Stimulated activated CD8-positive, alpha-beta memory T cell treated with anti-CD3 and anti-CD28 coated beads, Interleukin-7, amount 100 ng/mL, for 24 hours (primary cell): ENCODE data around the gene CAPN13.

Source experiments
- DNase-seq: peaks from one replicate; pipeline ENCODE4 v3.0.0-alpha.2; 2020; ENCODE audit warnings: low read depth

Gene CAPN13

GRCh38 chr2:30786923-30787685 lies 20.1 kb downstream of the CAPN13 start:
- no peak for DNase-seq

- DNase-seq = no peak
Observed at GRCh38 chr2:30784682-30785081, 22.6 kb downstream of the CAPN13 start.

- no peak for DNase-seq
Observed at GRCh38 chr2:30781961-30782533, 25.2 kb downstream of the CAPN13 start.

- DNase-seq = no peak
Observed at GRCh38 chr2:30781451-30781850, 25.8 kb downstream of the CAPN13 start.

GRCh38 chr2:30780776-30781330 lies 26.4 kb downstream of the CAPN13 start:
- DNase-seq = no peak

GRCh38 chr2:30778611-30779010 lies 28.6 kb downstream of the CAPN13 start:
- no peak for DNase-seq

- DNase-seq = no peak
Observed at GRCh38 chr2:30777661-30778505, 29.4 kb downstream of the CAPN13 start.

GRCh38 chr2:30776831-30777635 lies 30.2 kb downstream of the CAPN13 start:
- DNase-seq = no peak

GRCh38 chr2:30775833-30776232 lies 31.4 kb downstream of the CAPN13 start:
- no peak for DNase-seq

- no peak for DNase-seq
Observed at GRCh38 chr2:30772021-30772705, 35.1 kb downstream of the CAPN13 start.

- DNase-seq = no peak
Observed at GRCh38 chr2:30770816-30771576, 36.2 kb downstream of the CAPN13 start.

GRCh38 chr2:30769891-30770462 lies 37.3 kb downstream of the CAPN13 start:
- no peak for DNase-seq

- DNase-seq = no peak
Observed at GRCh38 chr2:30769481-30769780, 37.8 kb downstream of the CAPN13 start.

- no peak for DNase-seq
Observed at GRCh38 chr2:30768708-30769480, 38.4 kb downstream of the CAPN13 start.

- no peak for DNase-seq
Observed at GRCh38 chr2:30768036-30768686, 39.1 kb downstream of the CAPN13 start.

GRCh38 chr2:30766666-30767065 lies 40.6 kb downstream of the CAPN13 start:
- no peak for DNase-seq

GRCh38 chr2:30765876-30766470 lies 41.3 kb downstream of the CAPN13 start:
- DNase-seq = no peak

GRCh38 chr2:30765191-30765590 lies 42.1 kb downstream of the CAPN13 start:
- DNase-seq = no peak
